IPS-18a (cell line): ENCODE data around the gene TMEM9B.
"Not testable (repeated sequence)": the region's sequence is repeated elsewhere in the genome, so short reads cannot be mapped to it uniquely, and the experiment has no call there.

ENCODE experiments used
- H3K27ac ChIP-seq: one replicate; pipeline ENCODE4 v1.5.1; 2013; ENCODE audit warnings: low read length
- H3K27me3 ChIP-seq: one replicate; pipeline ENCODE4 v1.6.1; 2013; ENCODE audit warnings: mild to moderate bottlenecking, low read length; ENCODE audit not compliant: control insufficient read depth, insufficient read depth
- H3K36me3 ChIP-seq: one replicate; pipeline ENCODE4 v1.6.1; 2013; ENCODE audit warnings: low read depth, low read length; ENCODE audit not compliant: control insufficient read depth
- H3K4me1 ChIP-seq: one replicate; pipeline ENCODE4 v1.6.1; 2013; ENCODE audit warnings: low read depth, low read length; ENCODE audit not compliant: control insufficient read depth
- H3K4me3 ChIP-seq: one replicate; pipeline ENCODE4 v1.5.1; 2013; ENCODE audit warnings: low read length
- H3K9ac ChIP-seq: one replicate; pipeline ENCODE4 v1.6.1; 2013; ENCODE audit warnings: mild to moderate bottlenecking, low read length, moderate library complexity
- H3K9me3 ChIP-seq: one replicate; pipeline ENCODE4 v1.6.1; 2013; ENCODE audit warnings: low read depth, low read length; ENCODE audit not compliant: control insufficient read depth

TMEM9B gene

DNA sequence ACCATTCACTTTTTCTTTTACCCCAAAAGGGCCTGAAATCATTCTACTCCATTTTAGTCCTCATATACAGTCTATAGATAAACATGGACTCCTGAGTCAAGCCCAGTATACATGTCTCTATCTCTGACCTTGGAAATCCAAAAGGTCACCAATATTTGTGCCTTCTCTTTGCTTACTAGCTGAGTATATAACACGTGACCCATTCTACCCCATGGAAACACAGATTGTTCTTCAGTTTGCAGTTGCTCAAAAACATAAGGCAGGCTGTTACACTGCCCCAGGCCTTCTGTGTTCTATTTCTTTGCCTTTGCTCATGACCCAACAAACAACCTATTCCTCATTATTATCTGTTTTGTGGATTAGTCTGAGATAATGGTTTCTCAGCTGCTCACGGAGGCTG, 33.8 kb upstream of the TMEM9B start:
- Histone ChIP-seq H3K36me3 (no peaks in the 10 kb centered on the region), H3K9ac (no peak overlapping the region), H3K9me3 (no peaks in the 10 kb centered on the region)

DNA sequence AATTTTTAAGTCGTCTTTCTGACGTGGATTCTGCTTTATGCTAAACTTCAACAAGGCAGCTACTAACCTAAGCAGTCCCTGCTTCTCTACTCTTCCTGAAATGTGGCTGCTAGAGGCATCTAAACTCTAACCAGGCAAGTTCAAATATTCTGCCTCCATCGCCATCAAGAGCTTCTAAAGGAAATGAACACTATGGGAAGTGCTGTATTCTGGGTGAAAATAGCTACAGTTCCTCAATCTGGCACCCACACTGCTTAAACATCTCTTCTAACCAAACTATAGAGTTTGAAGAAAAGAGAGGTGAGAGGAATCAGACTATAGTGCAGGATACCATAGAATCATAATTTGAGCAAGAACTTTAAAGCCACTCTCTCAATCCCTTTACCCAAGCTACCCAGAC, 33.2 kb upstream of the TMEM9B start:
- Histone ChIP-seq H3K27ac (no peak overlapping the region), H3K9me3 (no peaks in the 10 kb centered on the region), H3K27me3 (peaks cover 18% of the 10 kb centered on the region), H3K4me3 (no peak overlapping the region), H3K9ac (no peak overlapping the region), H3K4me1 (no peaks in the 10 kb centered on the region), H3K36me3 (no peaks in the 10 kb centered on the region)

More for the DNA sequence above, 33.8 kb upstream of the TMEM9B start:
- Histone ChIP-seq H3K27ac (no peak overlapping the region), H3K4me1 (peaks cover 4% of the 10 kb centered on the region), H3K27me3 (peaks cover 23% of the 10 kb centered on the region), H3K4me3 (no peak overlapping the region)

DNA sequence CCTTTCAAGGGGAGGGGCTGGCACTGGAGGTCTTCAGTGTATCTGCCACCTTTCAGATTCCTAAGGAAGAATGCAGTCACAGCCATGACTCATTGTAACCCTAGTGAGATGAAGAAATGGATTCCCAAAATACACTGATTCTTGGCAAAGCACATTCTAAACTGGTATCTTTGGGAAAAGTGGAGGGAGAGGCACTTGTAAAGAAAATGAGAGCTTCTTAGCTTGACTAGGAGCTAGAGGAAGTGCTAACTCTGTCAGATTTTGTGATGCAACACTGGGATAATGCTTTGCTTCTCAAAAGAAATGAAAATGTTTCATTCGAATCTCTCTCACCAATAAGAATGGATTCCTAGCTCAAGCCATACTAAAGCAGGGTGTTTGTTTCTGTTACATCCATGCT, 25.2 kb upstream of the TMEM9B start:
- H3K27me3 ChIP-seq: no peaks in the 10 kb centered on the region
- no peak overlapping the region for H3K27ac ChIP-seq
- H3K4me3 ChIP-seq: no peak overlapping the region
- no peak overlapping the region for H3K9ac ChIP-seq
- H3K36me3 ChIP-seq: no peaks in the 10 kb centered on the region
- H3K9me3 ChIP-seq: no peaks in the 10 kb centered on the region
- no peaks in the 10 kb centered on the region for H3K4me1 ChIP-seq

DNA sequence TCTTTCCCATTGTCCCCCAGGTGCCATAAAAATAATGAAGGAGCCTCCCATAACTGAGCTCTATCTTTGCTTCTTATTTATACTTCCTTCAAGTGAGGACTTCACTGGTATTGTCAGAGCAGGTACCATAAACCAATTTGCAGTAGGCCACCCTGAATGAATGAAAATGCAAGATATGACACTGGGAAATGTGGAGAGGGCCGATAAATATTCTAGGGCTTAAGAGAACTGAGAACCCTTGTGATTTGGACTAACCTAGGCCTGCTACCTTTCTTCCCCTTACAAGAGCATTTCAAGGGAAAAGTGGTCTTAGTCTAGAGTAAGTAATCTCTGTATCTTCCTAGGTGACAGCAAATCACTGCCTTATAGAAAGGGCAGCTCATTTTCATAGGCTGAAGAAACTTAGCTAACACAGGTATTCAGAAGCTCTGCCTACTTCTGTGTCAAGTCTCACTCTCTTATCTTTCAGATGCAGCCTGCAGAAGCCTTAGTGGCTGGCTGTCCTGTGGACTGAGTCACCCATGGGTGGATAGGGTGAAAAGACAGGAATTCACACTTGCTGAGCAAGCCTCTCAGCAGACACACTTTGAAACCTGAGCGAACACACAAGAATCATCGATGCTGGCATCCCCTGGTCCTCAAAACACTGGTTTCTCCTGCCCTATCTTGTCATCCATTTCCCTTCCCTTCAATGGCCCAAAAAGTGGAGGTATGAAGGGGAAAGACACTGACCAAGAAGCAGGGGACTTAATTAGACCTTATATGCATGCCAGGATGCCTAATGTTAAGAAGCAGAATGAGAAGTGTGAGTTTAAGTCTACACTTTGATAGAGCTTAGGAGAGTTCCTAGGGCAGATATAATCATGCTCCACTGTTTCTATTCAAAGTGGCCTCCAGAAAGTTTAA, 24.3 kb upstream of the TMEM9B start:
- Histone ChIP-seq H3K36me3 (no peaks in the 10 kb centered on the region), H3K4me1 (no peaks in the 10 kb centered on the region), H3K9ac (no peak overlapping the region), H3K4me3 (no peak overlapping the region), H3K27me3 (no peaks in the 10 kb centered on the region), H3K9me3 (no peaks in the 10 kb centered on the region), H3K27ac (no peak overlapping the region)

DNA sequence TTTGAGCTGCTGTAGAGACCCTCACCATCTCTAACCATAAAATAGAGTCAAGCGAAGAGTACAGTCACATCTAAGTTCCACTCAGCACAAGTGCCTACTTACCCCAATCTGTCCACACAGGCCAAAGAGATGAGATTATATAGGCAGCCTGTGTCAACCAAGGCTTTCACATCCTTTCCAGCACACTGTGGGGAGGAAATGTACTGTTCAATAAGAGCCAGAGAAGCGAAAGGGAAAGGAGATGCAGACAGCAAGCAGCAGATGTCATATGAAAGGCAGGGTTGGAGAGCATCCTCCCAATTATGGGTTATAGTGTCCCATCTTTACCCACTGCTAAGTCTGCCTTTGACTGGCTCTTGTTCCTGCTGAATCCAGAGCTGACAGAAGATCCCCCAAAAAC, 23.2 kb upstream of the TMEM9B start:
- Histone ChIP-seq H3K9me3 (no peaks in the 10 kb centered on the region), H3K4me3 (no peak overlapping the region), H3K9ac (no peak overlapping the region), H3K4me1 (no peaks in the 10 kb centered on the region), H3K27ac (no peak overlapping the region), H3K27me3 (no peaks in the 10 kb centered on the region), H3K36me3 (no peaks in the 10 kb centered on the region)

DNA sequence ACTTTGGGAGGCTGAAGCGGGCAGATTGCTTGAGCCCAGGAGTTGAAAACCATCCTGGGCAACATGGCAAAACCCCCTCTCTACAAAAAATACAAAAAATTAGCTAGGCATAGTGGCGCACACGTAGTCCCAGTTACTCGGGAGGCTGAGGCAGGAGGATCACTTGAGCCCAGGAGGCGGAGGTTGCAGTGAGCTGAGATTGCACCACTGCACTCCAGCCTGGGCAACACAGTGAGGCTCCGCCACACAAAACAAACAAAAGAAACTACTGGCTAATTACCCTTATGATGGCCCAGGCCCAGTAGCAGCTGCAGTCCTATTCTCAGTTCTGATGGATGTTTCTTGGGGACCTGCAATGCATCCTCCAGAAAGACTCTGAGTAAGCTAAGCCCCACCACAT, 22.5 kb upstream of the TMEM9B start:
- H3K4me1 ChIP-seq, H3K27me3 ChIP-seq, H3K36me3 ChIP-seq: not testable (repeated sequence)

DNA sequence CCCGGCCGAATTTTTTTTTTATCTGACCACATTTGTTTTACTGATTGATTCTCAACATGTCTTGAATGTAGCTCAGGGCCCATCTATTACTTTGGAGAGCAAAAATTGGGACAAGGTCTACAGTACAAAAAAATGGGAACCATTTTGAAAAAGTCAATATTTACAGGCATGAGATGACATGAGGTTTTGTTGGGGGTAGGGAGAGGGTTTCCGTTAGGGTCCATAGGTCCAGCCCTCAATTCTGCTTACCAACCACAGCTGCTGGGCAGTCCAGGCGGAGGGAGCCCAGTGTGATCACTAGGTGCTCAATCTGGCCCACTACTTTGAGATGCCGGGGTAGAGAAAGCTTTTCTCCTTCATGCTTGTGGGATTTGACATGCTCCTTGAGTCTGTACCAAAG, 21.2 kb upstream of the TMEM9B start:
- Histone ChIP-seq H3K27ac (no peak overlapping the region), H3K4me3 (no peak overlapping the region), H3K36me3 (no peaks in the 10 kb centered on the region), H3K9ac (no peak overlapping the region), H3K9me3 (no peaks in the 10 kb centered on the region), H3K4me1 (no peaks in the 10 kb centered on the region), H3K27me3 (no peaks in the 10 kb centered on the region)

More for the DNA sequence above, 22.5 kb upstream of the TMEM9B start:
- H3K4me3 ChIP-seq, H3K9ac ChIP-seq, H3K27ac ChIP-seq, H3K9me3 ChIP-seq: not testable (repeated sequence)

DNA sequence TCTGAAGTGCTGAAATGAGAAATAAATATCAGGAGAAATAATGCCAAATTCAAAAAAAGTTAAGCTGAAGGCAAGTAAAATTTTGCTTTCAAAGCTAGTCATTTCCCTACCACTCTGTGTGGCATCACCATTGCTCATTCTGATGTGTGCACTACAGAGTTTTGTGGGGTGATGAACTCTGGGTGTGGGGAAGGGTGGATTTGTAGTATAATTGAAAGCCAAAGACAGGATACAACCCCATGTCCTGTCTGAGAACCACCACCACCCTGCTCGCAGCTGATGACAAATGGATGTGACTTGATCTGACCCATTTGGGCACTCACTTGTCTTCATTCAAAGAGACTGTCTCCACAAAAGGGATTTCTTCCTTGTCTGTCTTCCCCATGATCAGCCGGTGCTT, 19.3 kb upstream of the TMEM9B start:
- no peaks in the 10 kb centered on the region for H3K27me3 ChIP-seq
- H3K9ac ChIP-seq: no peak overlapping the region
- no peaks in the 10 kb centered on the region for H3K36me3 ChIP-seq
- H3K4me1 ChIP-seq: no peaks in the 10 kb centered on the region
- no peak overlapping the region for H3K27ac ChIP-seq
- no peak overlapping the region for H3K4me3 ChIP-seq
- no peaks in the 10 kb centered on the region for H3K9me3 ChIP-seq

DNA sequence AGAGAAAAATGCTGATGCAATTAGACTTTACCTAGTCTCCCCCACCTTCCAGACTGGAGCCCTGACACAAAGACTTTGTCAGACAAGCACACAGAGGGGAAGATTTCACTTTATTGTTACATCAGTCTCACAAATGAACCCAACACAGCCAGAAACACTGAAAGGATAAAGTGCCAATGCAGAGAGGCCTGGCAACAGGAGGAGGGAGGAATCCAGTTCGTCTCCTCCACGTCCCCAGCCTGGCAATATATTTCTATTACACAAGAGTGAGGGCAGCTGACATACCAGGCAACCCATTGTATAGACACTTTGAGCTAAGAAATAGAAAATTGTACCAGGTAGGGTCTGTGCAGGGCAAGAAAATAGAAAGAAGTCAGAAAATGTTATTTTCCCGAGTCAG, 16.2 kb upstream of the TMEM9B start:
- Histone ChIP-seq H3K27me3 (no peaks in the 10 kb centered on the region), H3K27ac (no peak overlapping the region), H3K4me3 (no peak overlapping the region), H3K9me3 (no peaks in the 10 kb centered on the region), H3K36me3 (no peaks in the 10 kb centered on the region), H3K9ac (no peak overlapping the region), H3K4me1 (no peaks in the 10 kb centered on the region)

DNA sequence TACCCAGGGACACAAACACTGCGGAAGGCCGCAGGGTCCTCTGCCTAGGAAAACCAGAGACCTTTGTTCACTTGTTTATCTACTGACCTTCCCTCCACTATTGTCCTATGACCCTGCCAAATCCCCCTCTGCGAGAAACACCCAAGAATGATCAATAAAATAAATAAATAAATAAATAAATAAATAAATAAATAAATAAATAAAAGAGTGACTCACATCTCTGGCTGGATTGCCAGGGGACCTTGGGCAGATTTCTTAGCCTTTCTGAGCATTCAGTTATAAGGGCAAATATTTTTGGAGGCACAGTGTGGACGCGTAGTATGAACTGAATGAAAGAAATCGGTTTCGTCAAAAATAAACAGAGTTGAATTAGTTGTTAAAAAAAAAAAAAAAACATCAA, 15.1 kb upstream of the TMEM9B start:
- H3K4me1 ChIP-seq, H3K4me3 ChIP-seq, H3K27ac ChIP-seq, H3K9me3 ChIP-seq, H3K9ac ChIP-seq, H3K27me3 ChIP-seq, H3K36me3 ChIP-seq: not testable (repeated sequence)

DNA sequence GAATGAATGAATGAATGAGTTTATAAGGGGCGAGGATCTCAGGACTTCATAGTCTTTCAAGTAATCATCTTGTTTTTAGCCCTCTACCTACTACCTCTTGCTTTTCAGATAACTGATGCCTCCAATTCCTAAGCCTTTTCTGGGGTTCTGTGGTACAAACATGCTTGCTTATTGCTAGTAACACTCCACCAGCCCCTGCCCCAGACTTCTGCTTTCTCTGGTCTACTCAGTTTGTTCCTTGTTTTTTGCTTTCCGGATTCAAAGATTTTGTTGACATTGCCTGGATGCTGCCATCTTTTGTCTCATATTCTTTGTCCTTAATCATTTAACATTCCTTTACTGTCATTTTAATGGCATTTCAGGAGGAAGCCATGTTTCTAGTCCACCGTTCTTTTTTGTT, 8.9 kb upstream of the TMEM9B start:
- Histone ChIP-seq H3K27ac (no peak overlapping the region), H3K9ac (no peak overlapping the region), H3K27me3 (no peaks in the 10 kb centered on the region), H3K9me3 (no peaks in the 10 kb centered on the region), H3K4me3 (no peak overlapping the region), H3K36me3 (no peaks in the 10 kb centered on the region), H3K4me1 (no peaks in the 10 kb centered on the region)

DNA sequence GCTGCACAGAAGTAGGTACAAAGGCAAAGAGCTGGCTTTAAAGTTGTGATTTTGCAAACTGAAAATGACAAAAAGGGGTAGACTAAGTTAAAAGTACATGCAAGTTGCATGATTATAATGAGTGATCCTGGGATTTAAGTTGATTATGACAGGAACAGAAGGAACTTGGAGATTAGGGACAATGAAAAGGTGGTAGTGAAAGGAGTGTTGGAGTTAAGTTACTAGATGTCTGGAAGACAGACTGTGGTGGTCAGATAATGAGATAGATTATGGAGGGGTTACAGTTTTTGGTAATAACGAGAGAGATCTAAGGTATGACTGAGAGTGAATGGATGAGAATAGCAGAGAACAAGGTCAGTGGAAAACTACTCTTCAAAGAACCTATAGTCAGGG, 7.7 kb upstream of the TMEM9B start:
- no peak overlapping the region for H3K4me3 ChIP-seq
- no peaks in the 10 kb centered on the region for H3K27me3 ChIP-seq
- no peak overlapping the region for H3K9ac ChIP-seq

More for the DNA sequence above, 7.7 kb upstream of the TMEM9B start:
- Histone ChIP-seq H3K4me1 (no peaks in the 10 kb centered on the region), H3K27ac (no peak overlapping the region), H3K36me3 (no peaks in the 10 kb centered on the region), H3K9me3 (no peaks in the 10 kb centered on the region)
